GM06990 (cell line): ENCODE measurements around the gene ACAD10.

ENCODE experiments used
- DNase-seq: peaks from one replicate; pipeline ENCODE4 v3.0.0-alpha.2; 2011; ENCODE audit not compliant: insufficient read length; ENCODE audit errors: extremely low read depth
- H3K27me3 ChIP-seq: replicated peaks from 2 replicates; pipeline ENCODE4 v1.6.0; 2011; ENCODE audit warnings: low read length; ENCODE audit not compliant: control insufficient read depth, insufficient read depth
- H3K36me3 ChIP-seq: 2 replicates; pipeline ENCODE4 v1.5.1; 2011; ENCODE audit warnings: low read length; ENCODE audit not compliant: control insufficient read depth, insufficient read depth
- H3K4me3 ChIP-seq: replicated peaks from 2 replicates; pipeline ENCODE4 v1.5.1; 2011; ENCODE audit warnings: low read depth, mild to moderate bottlenecking, control low read depth, low read length
- TF ChIP-seq, protein P1 (sequence below): IDR thresholded peaks from 2 replicates; pipeline ENCODE4 v1.5.1; 2011; ENCODE audit warnings: low read length, control low read depth, mild to moderate bottlenecking, inconsistent platforms; ENCODE audit not compliant: insufficient read depth, poor library complexity, severe bottlenecking

Gene ACAD10

DNA sequence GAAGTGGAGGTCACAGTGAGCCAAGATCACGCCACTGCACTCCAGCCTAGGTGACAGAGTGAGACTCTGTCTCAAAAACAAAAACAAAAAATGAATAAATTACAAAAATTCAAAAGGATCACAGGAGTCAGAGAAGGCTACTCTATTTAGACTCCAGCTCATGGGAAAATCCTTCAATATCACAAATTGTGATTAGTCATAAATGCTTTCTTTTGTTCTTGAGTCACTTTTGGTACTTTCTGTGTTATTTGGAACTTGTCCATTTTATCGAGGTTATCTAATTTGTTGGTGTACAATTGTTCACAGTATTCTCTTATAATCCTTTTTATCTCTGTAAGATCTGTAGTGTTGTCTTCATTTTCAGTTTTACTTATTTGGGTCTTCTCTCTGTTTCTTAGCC lies 99.8 kb downstream of the ACAD10 start:
- TF ChIP-seq, protein P1, sequence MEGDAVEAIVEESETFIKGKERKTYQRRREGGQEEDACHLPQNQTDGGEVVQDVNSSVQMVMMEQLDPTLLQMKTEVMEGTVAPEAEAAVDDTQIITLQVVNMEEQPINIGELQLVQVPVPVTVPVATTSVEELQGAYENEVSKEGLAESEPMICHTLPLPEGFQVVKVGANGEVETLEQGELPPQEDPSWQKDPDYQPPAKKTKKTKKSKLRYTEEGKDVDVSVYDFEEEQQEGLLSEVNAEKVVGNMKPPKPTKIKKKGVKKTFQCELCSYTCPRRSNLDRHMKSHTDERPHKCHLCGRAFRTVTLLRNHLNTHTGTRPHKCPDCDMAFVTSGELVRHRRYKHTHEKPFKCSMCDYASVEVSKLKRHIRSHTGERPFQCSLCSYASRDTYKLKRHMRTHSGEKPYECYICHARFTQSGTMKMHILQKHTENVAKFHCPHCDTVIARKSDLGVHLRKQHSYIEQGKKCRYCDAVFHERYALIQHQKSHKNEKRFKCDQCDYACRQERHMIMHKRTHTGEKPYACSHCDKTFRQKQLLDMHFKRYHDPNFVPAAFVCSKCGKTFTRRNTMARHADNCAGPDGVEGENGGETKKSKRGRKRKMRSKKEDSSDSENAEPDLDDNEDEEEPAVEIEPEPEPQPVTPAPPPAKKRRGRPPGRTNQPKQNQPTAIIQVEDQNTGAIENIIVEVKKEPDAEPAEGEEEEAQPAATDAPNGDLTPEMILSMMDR, result no peak
- H3K27me3 ChIP-seq, result no peaks in the 10 kb centered on the region
- H3K4me3 ChIP-seq, result no peak overlapping the region
- no peak for DNase-seq
- H3K36me3 ChIP-seq, result no peaks in the 10 kb centered on the region

DNA sequence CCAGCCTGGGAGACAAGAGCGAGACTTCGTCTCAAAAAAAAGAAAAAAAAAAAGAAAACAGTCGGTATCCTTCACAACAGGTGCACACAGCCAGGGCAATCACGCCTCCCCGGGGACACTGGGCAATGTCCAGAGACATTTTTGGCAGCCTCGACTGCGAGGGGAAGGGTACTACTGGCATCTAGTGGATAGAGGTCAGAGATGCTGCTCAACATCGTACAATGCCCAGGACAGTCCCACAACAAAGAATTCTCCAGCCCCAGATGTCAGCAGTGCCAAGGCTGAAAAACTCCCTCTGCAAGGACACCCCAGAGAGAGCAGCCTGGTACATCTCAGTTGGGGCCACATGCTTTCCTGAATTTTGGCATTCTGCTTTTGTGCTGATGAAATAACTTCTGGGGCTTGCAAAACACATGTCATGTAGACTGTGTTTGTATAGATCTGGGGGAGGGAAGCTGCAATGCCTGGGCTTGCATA lies 102.4 kb downstream of the ACAD10 start:
- TF ChIP-seq, protein P1, result peak; percentile 71
- Histone ChIP-seq H3K4me3 (no peak overlapping the region), H3K27me3 (no peaks in the 10 kb centered on the region), H3K36me3 (no peaks in the 10 kb centered on the region)
- no peak for DNase-seq

DNA sequence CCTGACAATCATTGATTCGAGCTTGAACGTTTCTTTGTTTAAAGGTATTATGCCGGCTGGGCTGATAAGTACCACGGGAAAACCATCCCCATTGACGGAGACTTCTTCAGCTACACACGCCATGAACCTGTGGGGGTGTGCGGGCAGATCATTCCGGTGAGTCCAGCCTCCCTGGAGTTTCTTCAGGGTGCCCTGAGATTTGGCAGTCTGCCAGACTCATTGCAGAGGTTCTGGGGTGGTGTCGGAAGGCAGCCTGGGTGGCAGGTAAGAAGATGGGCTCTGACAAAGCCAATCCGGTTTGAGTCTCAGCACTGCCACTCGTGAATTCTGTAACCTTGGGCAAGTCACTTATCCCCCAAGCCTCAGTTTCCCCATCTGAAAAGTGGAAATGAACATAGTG lies 103.9 kb downstream of the ACAD10 start:
- TF ChIP-seq, protein P1, result no peak
- Histone ChIP-seq H3K4me3 (no peak overlapping the region), H3K27me3 (no peaks in the 10 kb centered on the region), H3K36me3 (no peaks in the 10 kb centered on the region)
- no peak for DNase-seq

DNA sequence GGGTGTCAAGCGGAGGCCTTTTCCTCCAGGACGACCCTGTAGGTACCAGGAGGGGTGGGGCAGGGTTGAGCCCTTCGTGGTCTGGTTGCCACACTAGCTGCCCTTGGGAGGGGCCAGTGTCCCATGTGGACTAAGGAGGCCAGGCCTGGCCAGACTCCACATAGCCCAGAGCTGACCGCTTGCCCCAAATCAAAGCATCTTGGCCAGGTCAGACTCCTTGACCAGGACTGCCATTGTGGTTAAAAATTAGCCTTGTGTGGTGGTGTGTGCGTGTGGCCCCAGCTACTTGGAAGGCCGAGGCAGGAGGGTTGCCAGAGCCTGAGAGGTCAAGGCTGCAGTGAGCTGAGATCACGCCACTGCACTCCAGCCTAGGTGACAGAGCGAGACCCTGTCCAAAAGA lies 105.7 kb downstream of the ACAD10 start:
- H3K36me3 ChIP-seq, result no peaks in the 10 kb centered on the region
- DNase-seq, result no peak
- H3K27me3 ChIP-seq, result no peaks in the 10 kb centered on the region
- TF ChIP-seq, protein P1, result no peak
- H3K4me3 ChIP-seq, result no peak overlapping the region

DNA sequence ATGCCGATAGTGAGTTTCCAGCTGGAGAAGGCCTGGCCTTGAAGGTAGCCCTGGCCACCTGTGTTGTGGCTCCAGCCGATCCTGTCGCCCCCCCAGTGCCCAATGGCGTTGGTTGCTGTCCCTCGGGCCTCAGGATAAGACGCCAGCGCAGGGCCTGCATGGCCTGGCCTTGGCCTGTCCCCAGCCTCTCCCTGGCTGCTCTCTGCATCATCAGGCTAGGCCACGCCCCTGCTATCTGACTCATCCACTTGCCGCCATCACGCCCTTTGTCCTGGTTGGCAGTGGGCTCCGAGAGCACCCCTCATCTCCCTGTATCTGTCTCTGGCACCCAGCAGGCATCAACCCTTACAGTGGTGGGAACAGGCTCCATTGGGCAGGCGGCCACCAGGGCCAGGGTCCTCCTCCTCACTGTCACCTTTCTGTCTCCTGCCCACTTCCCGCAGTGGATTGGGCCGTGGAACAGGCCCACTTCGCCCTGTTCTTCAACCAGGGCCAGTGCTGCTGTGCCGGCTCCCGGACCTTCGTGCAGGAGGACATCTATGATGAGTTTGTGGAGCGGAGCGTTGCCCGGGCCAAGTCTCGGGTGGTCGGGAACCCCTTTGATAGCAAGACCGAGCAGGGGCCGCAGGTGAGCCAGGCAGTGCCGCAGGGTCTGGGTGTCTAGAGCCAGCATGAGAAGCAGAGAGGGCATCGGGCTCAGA lies 106.5 kb downstream of the ACAD10 start:
- Histone ChIP-seq H3K4me3 (no peak overlapping the region), H3K27me3 (no peaks in the 10 kb centered on the region), H3K36me3 (no peaks in the 10 kb centered on the region)
- DNase-seq, result no peak
- TF ChIP-seq, protein P1, result no peak

DNA sequence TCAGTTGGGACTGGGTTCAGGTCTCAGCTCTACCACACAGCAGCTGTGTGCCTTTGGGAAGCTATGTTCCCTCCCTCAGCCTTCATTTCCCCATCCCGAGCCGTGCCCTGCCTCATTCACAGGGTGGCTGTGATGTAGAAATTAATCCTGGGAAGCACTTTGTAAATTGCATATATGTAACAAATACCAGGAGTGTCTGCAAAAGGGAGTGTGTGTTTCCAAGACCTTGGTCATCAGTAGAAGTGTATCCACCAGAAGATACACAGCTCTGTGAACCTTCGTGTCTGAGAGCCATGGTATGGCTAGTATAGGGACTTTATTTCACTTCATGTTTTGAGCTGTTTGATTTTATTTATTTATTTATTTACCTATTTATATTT lies 107.0 kb downstream of the ACAD10 start:
- TF ChIP-seq, protein P1, result no peak
- no peaks in the 10 kb centered on the region for H3K27me3 ChIP-seq
- H3K36me3 ChIP-seq, result no peaks in the 10 kb centered on the region
- DNase-seq, result no peak
- H3K4me3 ChIP-seq, result no peak overlapping the region
